ENCODE data around the gene TPP2.

The TPP2 gene

GRCh38 chr13:102657630-102658029, 60.8 kb downstream of the TPP2 start:
- DNase-seq (ENCODE audit: low spot score) = no peak

DNA sequence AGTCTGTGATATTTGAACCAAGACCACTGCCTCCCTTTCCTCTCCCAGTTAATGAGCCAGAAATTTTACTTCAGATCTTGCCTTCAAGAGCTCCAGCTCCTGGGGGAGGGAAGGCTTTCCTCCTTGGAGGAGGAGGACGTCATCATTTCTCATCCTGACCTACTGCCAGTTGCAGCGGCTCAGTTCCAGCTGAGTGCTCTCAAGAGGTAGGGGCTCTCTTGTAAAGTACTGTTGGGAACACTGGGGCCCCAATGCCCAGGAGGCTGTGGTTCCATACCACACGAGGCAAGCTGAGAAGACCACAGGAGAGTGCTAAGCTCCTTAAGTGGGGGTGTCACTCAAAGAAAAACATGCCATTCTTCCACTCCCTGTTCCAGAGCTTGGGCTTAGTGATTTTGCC, 61.9 kb downstream of the TPP2 start:
- no peak for DNase-seq (ENCODE audit: low spot score)

DNA sequence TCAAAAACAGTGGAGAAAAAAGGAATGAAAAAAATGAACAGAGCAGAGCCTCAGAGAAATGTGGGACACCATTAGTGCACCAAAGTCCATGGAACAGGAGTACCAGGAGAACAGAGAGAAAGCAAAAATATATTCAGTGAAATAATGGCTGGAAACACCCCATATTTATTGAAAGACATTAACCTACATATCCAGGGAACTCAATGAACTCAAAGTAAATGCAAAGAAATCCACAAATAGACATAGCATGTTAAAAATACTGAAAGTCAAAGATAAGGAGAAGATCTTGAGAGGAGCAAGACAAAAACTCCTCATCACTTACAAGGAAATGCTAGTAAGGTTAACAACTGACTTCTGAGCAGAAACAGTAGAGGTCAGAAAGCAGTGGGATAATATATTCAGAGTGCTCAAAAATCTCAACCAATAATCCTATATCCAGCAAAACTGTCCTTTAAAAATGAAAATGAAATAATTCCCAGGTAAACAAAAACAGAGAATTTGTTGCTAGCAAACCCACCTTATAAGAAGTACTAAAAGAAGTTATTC, 62.5 kb downstream of the TPP2 start:
- DNase-seq (ENCODE audit: low spot score) = no peak

GRCh38 chr13:102667023-102667422, 70.2 kb downstream of the TPP2 start:
- no peak for DNase-seq (ENCODE audit: low spot score)

DNA sequence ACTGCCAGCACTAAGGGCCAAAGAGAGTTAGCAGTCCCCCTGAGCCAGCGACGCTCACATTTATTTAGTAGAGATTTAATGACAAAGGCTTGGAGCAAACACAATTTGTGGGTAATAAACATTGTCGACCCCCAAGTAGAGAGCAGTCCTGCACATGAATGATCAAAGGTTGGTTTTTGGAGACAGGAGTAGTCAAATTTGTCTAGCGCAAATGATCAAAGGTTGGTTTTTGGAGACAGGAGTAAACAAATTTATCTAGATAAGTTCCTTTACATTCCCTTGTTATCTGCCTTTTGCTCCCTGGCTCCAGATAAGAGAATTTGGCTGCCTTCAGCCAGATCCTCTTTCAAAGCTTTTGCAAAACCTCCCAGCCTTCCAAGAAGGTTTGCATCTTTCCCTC, 71.1 kb downstream of the TPP2 start:
- no peak for DNase-seq (ENCODE audit: low spot score)

- DNase-seq (ENCODE audit: low spot score) = no peak
These were observed 73.3 kb downstream of the TPP2 start for GRCh38 chr13:102670130-102670529.

GRCh38 chr13:102675115-102675514, 78.3 kb downstream of the TPP2 start:
- DNase-seq (ENCODE audit: low spot score) = no peak

- DNase-seq (ENCODE audit: low spot score) = no peak
These were observed 80.3 kb downstream of the TPP2 start for GRCh38 chr13:102677122-102677521.

DNA sequence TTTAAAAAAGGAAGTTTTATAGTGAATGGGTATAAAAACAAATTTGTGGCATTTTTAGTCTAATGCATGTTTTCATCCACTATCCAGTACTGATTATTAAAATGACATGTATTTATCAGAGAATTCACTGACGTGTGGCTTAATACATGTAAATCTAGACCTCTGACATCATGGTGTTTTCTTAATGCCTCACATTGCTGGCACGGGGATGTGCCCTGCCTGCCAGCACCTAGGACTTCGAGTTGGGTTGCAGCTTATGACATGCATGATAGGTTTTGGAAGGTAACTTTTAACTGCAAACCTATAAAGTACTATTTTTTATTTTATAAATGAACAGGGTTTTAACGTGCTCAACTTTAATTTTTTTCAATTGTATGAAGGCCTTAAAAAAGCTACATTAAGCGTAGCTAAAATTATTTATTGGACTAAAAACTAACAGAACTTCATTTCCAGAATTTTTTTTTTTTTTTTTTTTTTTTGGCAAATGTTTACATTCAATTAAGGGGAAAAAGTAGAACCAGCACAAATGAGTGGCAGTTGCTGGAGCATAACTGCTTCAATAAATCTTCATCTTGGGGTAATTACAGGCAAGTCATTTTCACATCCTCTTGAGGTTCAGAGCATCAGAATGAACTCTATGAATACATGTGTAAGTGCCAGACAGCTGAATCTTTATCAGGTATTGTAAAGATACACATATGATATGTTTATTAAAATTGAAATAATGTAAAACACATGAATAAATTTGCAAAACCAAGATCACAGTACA, 81.7 kb downstream of the TPP2 start:
- DNase-seq (ENCODE audit: low spot score) = no peak

DNA sequence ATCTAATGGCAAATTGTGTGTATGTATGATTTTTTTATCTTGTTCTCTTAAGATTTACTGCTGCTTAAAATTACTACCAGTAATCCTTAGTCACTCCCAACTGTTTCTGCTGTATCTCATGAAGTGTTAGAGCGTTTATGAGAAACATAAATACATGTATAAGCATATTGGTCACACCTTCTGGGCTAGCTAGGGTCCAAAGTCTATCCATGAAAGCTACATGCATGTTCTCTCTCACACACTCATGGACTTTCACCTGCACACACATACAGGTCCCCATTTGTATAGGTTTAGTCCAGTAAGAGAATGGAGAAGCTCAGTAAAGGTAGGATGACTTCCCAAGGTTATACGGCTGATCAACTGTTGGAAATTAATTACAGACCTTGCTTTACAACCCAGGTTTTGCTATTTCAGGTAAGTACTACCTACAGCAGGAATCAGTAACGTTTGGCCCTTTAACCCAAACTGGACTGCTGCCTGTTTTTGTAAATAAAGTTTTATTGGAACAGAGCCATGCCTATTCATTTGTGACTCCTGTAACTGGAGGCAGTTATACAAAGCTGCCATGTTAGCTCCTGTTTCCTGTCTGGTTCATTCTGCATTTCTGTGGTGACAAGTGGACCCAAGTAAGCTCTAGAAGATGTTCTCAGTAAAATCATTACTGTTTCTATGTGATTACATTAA, 82.8 kb downstream of the TPP2 start:
- no peak for DNase-seq (ENCODE audit: low spot score)

- DNase-seq (ENCODE audit: low spot score) = no peak
These were observed 83.4 kb downstream of the TPP2 start for GRCh38 chr13:102680133-102680717.

- no peak for DNase-seq (ENCODE audit: low spot score)
These were observed 84.3 kb downstream of the TPP2 start for GRCh38 chr13:102680842-102681740.

DNA sequence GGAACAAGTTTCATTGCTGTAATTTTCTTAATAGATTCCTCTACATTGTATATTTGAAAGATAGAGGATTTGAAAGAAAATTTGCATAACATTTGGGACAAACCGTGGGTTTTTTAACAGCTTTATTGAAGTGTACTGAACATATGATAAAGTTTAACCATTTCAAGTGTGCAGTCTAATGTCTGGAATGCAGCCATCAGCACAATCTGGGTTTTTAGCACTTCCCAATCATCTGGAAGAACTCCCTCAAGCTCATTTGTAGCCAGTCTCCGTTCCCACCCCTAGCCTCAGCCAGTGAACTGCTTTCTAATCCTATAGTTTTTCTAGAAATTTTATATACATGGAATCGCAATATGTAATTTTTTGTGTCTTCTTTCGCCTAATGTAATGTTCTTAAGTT, 85.4 kb downstream of the TPP2 start:
- DNase-seq (ENCODE audit: low spot score) = no peak

GRCh38 chr13:102682727-102683126, 85.9 kb downstream of the TPP2 start:
- no peak for DNase-seq (ENCODE audit: low spot score)

DNA sequence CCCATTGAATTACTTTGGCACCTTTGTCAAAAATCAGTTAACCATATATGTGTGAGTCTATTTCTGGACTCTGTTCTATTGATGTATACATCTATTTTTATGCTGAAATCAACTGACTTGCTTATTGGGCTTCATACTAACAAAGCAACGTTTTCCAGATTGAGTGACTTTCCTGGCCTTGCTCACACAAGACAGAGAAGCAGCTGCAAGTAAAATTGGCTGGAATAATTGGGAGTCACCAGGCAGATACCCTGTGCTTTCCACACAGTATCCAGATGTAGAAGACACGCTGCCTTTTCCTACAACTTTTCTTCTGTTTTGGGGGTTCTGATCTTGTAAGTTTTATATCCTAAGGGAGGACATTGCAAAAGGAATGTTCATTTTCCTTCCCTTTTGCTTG, 86.9 kb downstream of the TPP2 start:
- no peak for DNase-seq (ENCODE audit: low spot score)

- DNase-seq (ENCODE audit: low spot score) = no peak
These were observed 89.2 kb downstream of the TPP2 start for GRCh38 chr13:102686024-102686423.

- no peak for DNase-seq (ENCODE audit: low spot score)
These were observed 90.7 kb downstream of the TPP2 start for GRCh38 chr13:102687520-102687919.

DNA sequence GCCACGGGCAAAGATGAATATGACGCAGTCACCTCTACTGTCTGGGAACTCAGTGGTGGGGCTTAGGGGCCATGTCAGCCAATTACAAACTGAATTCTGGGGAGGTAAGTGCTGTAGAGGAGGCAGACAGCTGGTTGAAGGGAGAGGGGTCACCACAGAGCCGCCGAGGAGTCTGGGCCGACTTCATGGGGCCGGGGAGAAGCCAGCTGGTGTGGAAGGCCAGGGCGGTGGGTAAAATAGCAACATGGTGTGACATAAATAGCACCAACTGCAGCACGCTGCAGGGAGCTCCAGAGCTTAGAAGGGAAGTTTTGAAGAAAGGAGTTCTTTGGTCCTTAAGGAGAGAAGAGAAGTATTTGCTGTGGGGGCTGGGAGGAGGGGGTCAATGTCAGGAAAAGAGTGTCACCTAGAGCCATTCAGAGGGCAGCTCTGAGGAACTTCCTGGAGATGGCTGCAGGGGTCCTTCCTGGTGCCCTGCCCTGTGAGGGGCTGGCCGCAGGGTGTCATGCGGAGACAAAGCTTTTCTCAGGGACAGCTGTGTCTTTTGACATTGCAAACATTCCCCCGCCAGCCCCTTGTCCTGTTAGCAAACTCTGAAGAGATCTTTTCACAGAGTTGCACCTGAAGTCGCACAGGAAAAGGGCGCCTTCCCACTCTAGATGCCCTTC, 91.7 kb downstream of the TPP2 start:
- no peak for DNase-seq (ENCODE audit: low spot score)

- no peak for DNase-seq (ENCODE audit: low spot score)
These were observed 94.1 kb downstream of the TPP2 start for GRCh38 chr13:102690883-102691282.

GRCh38 chr13:102692491-102692826, 95.7 kb downstream of the TPP2 start:
- DNase-seq (ENCODE audit: low spot score) = no peak

- DNase-seq (ENCODE audit: low spot score) = no peak
These were observed 96.5 kb downstream of the TPP2 start for GRCh38 chr13:102693250-102693649.

- DNase-seq (ENCODE audit: low spot score) = no peak
These were observed 97.0 kb downstream of the TPP2 start for GRCh38 chr13:102693776-102694175.

Measured in left forelimb (tissue), 1 donor.